DOHH2 (cell line): ENCODE results near the gene PTGR2.

Source experiments
- CTCF ChIP-seq: fragments of 200-600 bp; sonication (generic); IDR thresholded peaks from one replicate; pipeline ENCODE4 v1.5.1; 2014; ENCODE audit warnings: antibody characterized with exemption, mild to moderate bottlenecking, low read depth, low read length; ENCODE audit not compliant: poor library complexity, severe bottlenecking
- EZH2phosphoT487 ChIP-seq: fragments of 200-600 bp; sonication (generic); IDR thresholded peaks from 2 replicates; pipeline ENCODE4 v1.6.1; 2017; ENCODE audit warnings: borderline replicate concordance, mild to moderate bottlenecking, antibody characterized with exemption, low read length, moderate library complexity, mixed read lengths

DNA sequence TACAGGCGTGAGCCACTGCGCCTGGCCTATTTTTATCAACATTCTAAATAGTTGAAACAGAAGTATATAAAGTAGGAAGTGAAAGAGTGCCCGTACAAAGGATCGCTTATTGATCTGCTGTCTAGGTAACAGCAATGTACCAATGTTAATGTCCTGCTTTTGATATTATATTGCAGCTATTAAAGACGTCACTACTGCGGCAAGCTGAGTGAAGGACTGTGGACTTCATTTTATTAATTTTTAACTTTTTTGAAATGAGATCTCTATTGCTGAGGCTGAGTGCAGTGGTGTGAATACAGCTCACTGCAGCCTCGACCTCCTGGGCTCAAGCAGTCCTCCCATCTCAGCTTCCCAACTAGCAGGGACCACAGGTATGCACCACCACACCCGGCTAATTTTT, 10.8 kb downstream of the PTGR2 start:
- TF ChIP-seq CTCF (no peak), EZH2phosphoT487 (no peak)
